Immature natural killer cell (primary cell): ENCODE results near the gene RAPGEF1. TPM values are rescaled to one million over a fixed set of nuclear protein-coding genes. Genes with fewer than 3 reads are reported as not detected.

Source experiments
- DNase-seq, 3 donors: peaks; one replicate each; pipeline ENCODE4 v3.0.0; 2022; ENCODE audit warnings: mixed read lengths in 1 of 3
- H3K27ac Mint-ChIP-seq, 6 donors: one replicate each; pipeline ENCODE4 v1.8.0; 2020; ENCODE audit warnings: mixed read lengths in 6 of 6, mild to moderate bottlenecking in 5 of 6, inconsistent platforms in 4 of 6, moderate library complexity in 3 of 6
- H3K27me3 Mint-ChIP-seq, 3 donors: one replicate each; pipeline ENCODE4 v1.8.0; 2020 to 2021; ENCODE audit warnings: low read depth in 3 of 3, mild to moderate bottlenecking in 3 of 3, mixed read lengths in 3 of 3, moderate library complexity in 3 of 3, inconsistent platforms in 1 of 3
- H3K36me3 Mint-ChIP-seq, 3 donors: one replicate each; pipeline ENCODE4 v1.8.0; 2020; ENCODE audit warnings: mixed read lengths in 3 of 3, inconsistent platforms in 2 of 3, mild to moderate bottlenecking in 2 of 3
- H3K4me1 Mint-ChIP-seq, 2 donors: one replicate each; pipeline ENCODE4 v1.8.0; 2020; ENCODE audit warnings: inconsistent platforms in 2 of 2, mild to moderate bottlenecking in 2 of 2, mixed read lengths in 2 of 2, moderate library complexity in 1 of 2
- H3K4me3 Mint-ChIP-seq, 5 donors: one replicate each; pipeline ENCODE4 v1.8.0; 2020; ENCODE audit warnings: mild to moderate bottlenecking in 5 of 5, mixed read lengths in 5 of 5, inconsistent platforms in 3 of 5, moderate library complexity in 3 of 5
- H3K9me3 Mint-ChIP-seq, 6 donors: one replicate each; pipeline ENCODE4 v1.8.0; 2020; ENCODE audit warnings: mild to moderate bottlenecking in 6 of 6, mixed read lengths in 6 of 6, inconsistent platforms in 4 of 6, moderate library complexity in 3 of 6
- polyA plus RNA-seq, 3 donors: library from polyadenylated mRNA; unstranded; fragments of 300-500 nt; fragmentation: Illumina TruSeq; gene quantifications; one replicate each; pipeline ENCODE4 v1.2.3, GENCODE V29; 2021

RAPGEF1 gene
- polyA plus RNA-seq, 3 donors from 2014 or later = 1.2 to 15.8 (median 7.4) TPM

DNA sequence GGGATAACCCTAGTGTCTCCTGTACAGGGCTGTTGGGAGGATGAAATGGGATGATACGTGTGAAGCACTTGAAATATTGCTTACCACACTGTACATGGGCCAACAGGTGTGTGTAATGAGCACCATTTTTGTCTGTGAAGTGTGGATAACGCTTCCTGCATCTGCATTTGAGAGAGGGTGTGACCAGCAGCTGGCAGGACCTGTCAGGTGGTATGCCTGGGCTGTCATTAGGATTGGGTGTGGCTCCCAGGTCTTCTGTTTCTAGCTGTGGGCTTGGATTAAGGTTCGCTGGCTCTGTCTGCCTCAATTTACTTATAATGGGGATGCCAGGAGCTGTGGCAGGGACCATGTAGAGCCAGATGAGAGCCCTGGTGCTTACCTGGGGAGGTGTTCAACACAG is 120.2 kb downstream of the RAPGEF1 start:
- Mint-ChIP-seq H3K27ac (peak overlapping the region; percentile 61 to 99 (median 95)), H3K4me3 (no peak overlapping the region), H3K36me3 (peaks cover 27 to 68% (median 31%) of the 10 kb centered on the region in 3 donors), H3K27me3 (peaks cover 0 to 20% (median 12%) of the 10 kb centered on the region in 3 donors), H3K9me3 (no peaks in the 10 kb centered on the region), H3K4me1 (peaks cover 59 to 65% of the 10 kb centered on the region in 2 donors)
- DNase-seq = no peak

DNA sequence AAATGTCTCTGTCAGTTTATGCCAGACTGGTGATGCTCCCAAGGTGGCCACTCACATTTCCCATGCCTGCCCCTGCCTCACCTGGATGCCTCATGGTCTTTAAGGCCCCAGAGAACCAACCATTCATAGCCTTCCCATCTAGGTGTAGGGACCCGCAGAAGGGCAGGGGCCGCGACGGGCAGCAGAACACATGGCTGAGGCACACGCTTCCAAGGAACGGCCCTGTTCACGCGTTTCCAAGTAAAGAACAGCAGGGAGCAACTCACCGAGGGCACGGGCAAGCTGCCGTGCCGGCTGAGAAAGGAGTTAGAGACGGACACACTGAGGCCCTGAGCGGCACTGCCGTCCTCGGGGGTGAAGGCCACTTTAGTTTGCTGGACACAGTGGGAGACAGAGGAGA is 121.1 kb downstream of the RAPGEF1 start:
- no peak for DNase-seq
- Mint-ChIP-seq H3K4me1 (peaks cover 51 to 56% of the 10 kb centered on the region in 2 donors), H3K9me3 (no peaks in the 10 kb centered on the region), H3K4me3 (peak overlapping the region in 1 of 5 donors; percentile 57), H3K27ac (peak overlapping the region in 5 of 6 donors; percentile 50 to 83 (median 61)), H3K36me3 (peaks cover 28 to 67% (median 31%) of the 10 kb centered on the region in 3 donors), H3K27me3 (peaks cover 0 to 16% (median 12%) of the 10 kb centered on the region in 3 donors)

DNA sequence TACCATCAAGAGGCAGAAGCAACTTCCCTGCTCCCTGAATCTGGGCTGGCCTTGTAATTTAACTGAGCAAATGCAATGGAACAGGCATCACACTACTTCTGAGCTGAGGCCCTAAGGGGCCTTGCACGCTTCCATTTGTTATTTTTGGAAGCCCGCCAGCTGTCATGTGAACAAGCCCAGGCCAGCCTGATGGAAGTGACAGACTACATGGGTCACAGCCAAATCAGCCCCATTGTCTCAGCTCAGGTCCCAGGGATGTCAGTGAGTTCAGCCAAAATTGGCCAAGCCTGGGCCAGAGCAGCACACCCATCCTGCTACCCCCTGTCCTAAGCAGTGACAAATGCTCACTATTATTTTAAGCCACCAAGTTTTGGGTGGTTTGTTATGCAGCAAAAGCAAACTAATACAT is 121.8 kb downstream of the RAPGEF1 start:
- peak overlapping the region in 5 of 6 donors; percentile 24 to 83 (median 60) for H3K27ac Mint-ChIP-seq
- H3K27me3 Mint-ChIP-seq = peaks cover 4 to 20% (median 13%) of the 10 kb centered on the region in 3 donors
- H3K36me3 Mint-ChIP-seq = peaks cover 31 to 65% (median 32%) of the 10 kb centered on the region in 3 donors
- no peaks in the 10 kb centered on the region for H3K9me3 Mint-ChIP-seq
- no peak overlapping the region for H3K4me3 Mint-ChIP-seq
- H3K4me1 Mint-ChIP-seq = peaks cover 46 to 56% of the 10 kb centered on the region in 2 donors
- DNase-seq = no peak

DNA sequence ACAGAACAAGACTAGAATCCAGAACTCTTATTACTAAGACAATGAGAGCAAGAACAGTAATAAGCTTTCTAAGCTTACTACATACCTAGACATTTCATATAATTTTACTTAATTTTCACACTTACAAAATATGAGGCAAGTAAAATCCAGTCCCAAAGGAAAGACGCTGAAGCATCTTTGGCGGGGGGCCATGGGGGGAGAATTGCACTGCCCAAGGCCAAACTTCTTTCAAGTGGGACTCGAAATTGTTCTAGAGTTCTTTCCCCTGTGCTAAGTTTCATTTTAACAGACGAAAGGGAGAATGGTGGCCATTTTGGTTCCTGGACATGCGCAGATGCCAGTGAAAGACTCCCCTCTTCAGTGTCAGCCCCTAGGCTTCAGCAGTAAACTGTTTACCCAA is 122.3 kb downstream of the RAPGEF1 start:
- no peaks in the 10 kb centered on the region for H3K9me3 Mint-ChIP-seq
- H3K27ac Mint-ChIP-seq = peak overlapping the region in 3 of 6 donors; percentile 24 to 58 (median 46)
- peaks cover 31 to 66% (median 36%) of the 10 kb centered on the region in 3 donors for H3K36me3 Mint-ChIP-seq
- H3K27me3 Mint-ChIP-seq = peaks cover 7 to 22% (median 12%) of the 10 kb centered on the region in 3 donors
- H3K4me3 Mint-ChIP-seq = no peak overlapping the region
- peaks cover 42 to 58% of the 10 kb centered on the region in 2 donors for H3K4me1 Mint-ChIP-seq
- no peak for DNase-seq

DNA sequence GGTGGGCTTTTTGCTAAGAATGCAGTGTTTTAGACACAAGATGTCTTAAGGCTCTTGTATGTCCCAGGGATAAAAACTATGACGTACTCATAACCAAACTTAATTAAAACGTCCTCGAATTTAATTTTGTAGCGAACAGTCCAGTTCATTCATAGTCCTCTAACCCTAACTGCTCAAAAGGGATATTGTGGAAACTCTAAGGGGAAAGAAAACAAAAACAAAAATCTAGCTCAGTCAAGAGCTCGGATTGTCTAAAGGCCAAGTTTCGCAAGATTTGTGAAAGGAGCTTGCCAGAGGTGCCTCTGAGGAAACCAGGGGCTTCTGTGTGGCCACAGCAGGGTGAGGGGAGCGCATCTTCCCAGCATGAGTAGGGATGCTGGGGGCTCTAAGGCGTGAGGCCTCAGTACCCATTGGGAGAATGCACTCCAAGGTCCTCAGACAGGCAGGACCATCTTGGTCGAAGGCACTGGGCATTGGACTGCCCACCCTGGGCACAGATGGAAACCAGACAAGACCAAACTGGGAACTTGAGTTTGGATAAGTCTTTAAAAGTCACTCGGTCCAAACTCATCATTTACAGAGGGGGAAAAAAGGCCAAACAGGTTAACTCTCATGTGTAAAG is 122.8 kb downstream of the RAPGEF1 start:
- no peak for DNase-seq
- Mint-ChIP-seq H3K9me3 (no peaks in the 10 kb centered on the region), H3K27ac (peak overlapping the region; percentile 25 to 76 (median 44)), H3K36me3 (peaks cover 29 to 62% (median 37%) of the 10 kb centered on the region in 3 donors), H3K4me1 (peaks cover 37 to 56% of the 10 kb centered on the region in 2 donors), H3K27me3 (peaks cover 9 to 21% (median 10%) of the 10 kb centered on the region in 3 donors), H3K4me3 (no peak overlapping the region)

DNA sequence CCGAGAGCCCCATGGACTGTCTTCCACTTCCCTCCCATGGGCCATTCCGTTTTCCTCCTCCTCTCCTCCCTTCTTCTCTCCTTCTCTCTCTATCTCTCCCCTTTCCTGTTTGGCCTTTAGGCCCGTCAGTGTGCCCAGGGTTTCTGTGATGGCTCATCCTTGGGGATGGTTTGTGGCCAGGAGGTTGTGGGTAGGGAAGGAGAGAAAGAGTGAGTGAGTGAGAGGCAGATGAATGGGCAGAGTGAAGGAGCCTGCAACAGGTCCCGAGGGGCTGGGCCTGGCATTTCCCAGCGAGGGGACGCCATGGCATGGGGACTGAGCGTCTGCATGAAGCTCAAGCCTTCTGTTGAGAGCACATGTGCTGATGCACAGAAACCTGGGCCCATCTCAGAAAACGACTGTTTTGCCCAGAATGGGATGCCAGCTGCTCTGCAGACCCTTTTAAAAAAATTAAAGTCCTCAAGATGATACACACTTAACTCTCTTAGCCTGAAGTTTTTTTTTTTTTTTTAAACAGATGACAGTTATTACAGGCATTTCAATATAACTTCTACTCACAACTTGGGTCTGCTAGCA is 125.4 kb downstream of the RAPGEF1 start:
- DNase-seq = no peak
- Mint-ChIP-seq H3K4me3 (no peak overlapping the region), H3K4me1 (peaks cover 20 to 50% of the 10 kb centered on the region in 2 donors), H3K9me3 (no peaks in the 10 kb centered on the region), H3K27me3 (peaks cover 9 to 11% (median 9%) of the 10 kb centered on the region in 3 donors), H3K27ac (peak overlapping the region in 3 of 6 donors; percentile 26 to 73 (median 61)), H3K36me3 (peaks cover 18 to 56% (median 37%) of the 10 kb centered on the region in 3 donors)

DNA sequence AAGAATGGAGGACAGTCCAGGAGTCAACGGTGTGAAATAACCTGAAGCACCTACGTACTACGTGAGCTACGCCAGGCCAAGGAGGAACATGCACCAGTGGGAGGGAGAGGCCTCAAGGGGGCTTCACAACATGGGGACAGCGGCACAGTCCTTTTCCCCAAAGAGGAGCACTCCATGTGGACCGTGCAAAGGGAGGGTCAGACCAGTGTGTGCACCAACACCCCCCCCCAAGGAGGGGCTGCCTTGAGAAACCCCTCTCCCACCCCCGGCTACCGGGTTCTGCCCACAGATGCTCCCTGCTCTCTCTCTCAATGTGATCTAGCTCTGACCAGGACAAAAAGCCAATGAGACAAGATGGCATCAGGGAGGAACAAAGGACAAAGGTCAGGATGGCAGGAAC is 126.0 kb downstream of the RAPGEF1 start:
- Mint-ChIP-seq H3K9me3 (no peaks in the 10 kb centered on the region), H3K4me3 (no peak overlapping the region), H3K36me3 (peaks cover 18 to 56% (median 36%) of the 10 kb centered on the region in 3 donors), H3K27me3 (peaks cover 9 to 15% (median 10%) of the 10 kb centered on the region in 3 donors), H3K27ac (peak overlapping the region in 1 of 6 donors; percentile 61), H3K4me1 (peaks cover 19 to 49% of the 10 kb centered on the region in 2 donors)
- DNase-seq = no peak

DNA sequence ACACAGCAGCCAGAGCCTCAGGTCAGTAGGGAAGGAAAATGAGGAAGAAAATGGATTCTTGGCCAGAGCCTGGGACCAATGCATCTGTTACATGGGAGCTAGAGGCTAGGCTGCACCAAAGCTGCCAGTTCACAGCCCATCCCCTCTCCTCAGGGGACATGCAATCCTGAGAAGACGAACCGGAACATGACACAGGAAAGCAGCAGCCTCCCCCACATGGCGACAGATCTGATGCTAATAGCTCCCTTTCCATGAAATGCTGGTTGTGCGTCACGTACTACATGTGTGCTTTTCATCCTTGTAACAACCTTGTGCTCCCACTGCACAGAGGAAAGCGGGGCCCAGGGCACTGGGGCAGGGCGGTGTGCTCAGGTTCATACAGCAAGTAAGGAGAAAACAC is 127.0 kb downstream of the RAPGEF1 start:
- peak overlapping the region in 3 of 6 donors; percentile 53 to 67 (median 61) for H3K27ac Mint-ChIP-seq
- peaks cover 9 to 13% (median 12%) of the 10 kb centered on the region in 3 donors for H3K27me3 Mint-ChIP-seq
- no peaks in the 10 kb centered on the region for H3K9me3 Mint-ChIP-seq

DNA sequence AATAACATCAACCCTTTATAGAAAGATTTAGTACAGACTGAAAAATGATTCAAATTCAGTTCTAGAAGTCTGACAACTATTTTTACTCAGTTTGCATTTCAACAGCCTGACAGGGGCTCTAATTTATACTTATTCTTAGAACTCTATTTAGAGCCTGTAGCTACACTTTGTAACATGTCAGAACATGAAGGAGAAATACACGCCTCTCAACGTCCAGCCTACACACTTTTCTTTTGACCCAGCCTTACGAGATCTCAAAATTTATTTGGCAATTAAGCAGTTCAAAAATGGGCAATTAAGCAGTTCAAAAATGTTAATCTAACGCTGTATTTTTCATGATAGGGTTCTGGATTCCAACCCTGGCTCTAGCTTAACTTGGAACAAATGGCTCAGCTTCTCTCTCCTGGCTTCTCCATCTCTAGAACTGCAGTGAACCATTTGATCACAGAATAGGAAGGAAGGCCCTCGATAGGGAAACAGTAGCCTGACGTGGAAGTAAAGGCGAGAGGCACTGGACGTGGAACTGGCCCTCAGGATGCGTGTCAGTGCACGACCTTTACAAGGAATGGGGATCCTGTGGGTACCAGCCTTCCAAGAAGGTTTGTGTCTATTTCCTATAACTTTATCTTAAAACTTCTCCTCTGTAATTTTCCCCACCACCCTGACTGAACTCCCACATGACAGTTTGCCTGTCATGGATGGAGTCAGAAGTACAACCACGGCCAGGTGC is 128.1 kb downstream of the RAPGEF1 start:
- H3K27ac Mint-ChIP-seq = peak overlapping the region in 4 of 6 donors; percentile 10 to 68 (median 24)
- H3K4me1 Mint-ChIP-seq = peaks cover 12 to 36% of the 10 kb centered on the region in 2 donors
- H3K36me3 Mint-ChIP-seq = peaks cover 16 to 56% (median 28%) of the 10 kb centered on the region in 3 donors
- H3K4me3 Mint-ChIP-seq = no peak overlapping the region
- no peaks in the 10 kb centered on the region for H3K9me3 Mint-ChIP-seq
- DNase-seq = no peak
- H3K27me3 Mint-ChIP-seq = peaks cover 9 to 16% (median 12%) of the 10 kb centered on the region in 3 donors

More for the DNA sequence above, 127.0 kb downstream of the RAPGEF1 start:
- Mint-ChIP-seq H3K36me3 (peaks cover 18 to 50% (median 30%) of the 10 kb centered on the region in 3 donors), H3K4me3 (peak overlapping the region in 1 of 5 donors; percentile 33), H3K4me1 (peaks cover 11 to 43% of the 10 kb centered on the region in 2 donors)
- DNase-seq = no peak

DNA sequence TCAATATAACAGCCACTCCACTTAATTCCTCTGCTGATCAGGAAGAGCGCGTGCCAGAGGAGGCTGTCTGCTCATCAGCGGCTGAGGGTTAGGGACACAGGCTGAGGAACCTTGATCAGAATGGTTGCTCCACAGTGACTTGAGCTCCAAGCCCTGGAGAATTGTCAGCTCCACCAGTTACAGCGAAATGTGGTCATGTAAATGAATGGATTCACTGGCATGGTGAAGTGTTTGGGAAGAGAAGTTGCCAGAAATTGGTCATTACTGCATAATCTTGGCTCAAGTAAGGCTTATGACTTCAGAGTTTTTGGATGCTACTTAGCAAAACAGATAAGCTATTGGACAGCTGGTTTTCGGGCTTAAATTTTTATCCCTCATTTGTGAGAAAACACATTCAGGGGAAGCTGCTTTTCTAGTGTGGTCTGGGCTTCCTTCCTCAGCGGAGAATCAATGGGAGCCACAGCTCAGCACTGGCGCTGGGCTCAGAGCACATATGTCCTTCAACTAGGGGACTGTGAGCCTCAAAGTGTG is 129.6 kb downstream of the RAPGEF1 start:
- H3K27me3 Mint-ChIP-seq = peaks cover 9 to 14% (median 10%) of the 10 kb centered on the region in 3 donors
- peaks cover 12 to 42% of the 10 kb centered on the region in 2 donors for H3K4me1 Mint-ChIP-seq
- peaks cover 7 to 54% (median 19%) of the 10 kb centered on the region in 3 donors for H3K36me3 Mint-ChIP-seq
- H3K27ac Mint-ChIP-seq = peak overlapping the region in 4 of 6 donors; percentile 48 to 68 (median 62)
- H3K9me3 Mint-ChIP-seq = no peaks in the 10 kb centered on the region
- DNase-seq = no peak
- H3K4me3 Mint-ChIP-seq = no peak overlapping the region

DNA sequence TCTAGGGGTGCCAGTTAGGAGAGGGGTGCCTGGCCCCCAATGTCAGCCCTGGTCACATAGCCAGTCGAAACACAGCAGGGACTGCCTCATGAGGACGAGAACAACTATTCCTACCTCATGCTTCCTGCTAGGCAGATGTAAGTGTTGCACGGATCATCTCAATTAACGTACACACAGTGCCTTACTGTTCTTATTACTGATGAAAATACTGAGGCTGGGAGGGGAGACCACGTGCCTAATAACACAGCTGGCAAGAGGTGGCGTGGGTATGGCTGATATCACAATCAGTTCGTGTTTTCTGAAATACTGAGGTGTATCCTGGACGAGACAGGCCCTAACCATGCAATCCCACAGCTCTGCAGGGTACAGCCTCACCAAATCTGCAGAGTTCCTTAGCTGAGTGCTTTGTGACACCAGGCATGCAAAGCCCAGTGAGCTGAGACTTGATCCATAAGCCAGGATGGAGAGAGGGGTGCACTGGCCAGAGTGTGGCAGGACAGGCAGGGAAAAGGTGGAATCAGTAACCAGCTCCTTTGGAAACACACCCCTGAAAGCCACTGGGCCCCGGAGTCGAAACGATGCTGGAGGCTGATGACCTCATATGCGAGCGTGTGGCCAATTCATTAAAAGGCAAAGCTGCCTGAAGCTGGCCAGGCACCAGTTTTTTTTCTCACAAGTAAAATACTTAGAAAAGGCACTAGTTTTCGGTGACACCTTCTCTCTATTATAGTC is 130.6 kb downstream of the RAPGEF1 start:
- H3K36me3 Mint-ChIP-seq = peaks cover 4 to 59% (median 19%) of the 10 kb centered on the region in 3 donors
- no peak for DNase-seq
- peaks cover 9 to 19% (median 10%) of the 10 kb centered on the region in 3 donors for H3K27me3 Mint-ChIP-seq
- peaks cover 12 to 49% of the 10 kb centered on the region in 2 donors for H3K4me1 Mint-ChIP-seq
- no peaks in the 10 kb centered on the region for H3K9me3 Mint-ChIP-seq
- no peak overlapping the region for H3K4me3 Mint-ChIP-seq
- peak overlapping the region in 3 of 6 donors; percentile 41 to 68 (median 65) for H3K27ac Mint-ChIP-seq

DNA sequence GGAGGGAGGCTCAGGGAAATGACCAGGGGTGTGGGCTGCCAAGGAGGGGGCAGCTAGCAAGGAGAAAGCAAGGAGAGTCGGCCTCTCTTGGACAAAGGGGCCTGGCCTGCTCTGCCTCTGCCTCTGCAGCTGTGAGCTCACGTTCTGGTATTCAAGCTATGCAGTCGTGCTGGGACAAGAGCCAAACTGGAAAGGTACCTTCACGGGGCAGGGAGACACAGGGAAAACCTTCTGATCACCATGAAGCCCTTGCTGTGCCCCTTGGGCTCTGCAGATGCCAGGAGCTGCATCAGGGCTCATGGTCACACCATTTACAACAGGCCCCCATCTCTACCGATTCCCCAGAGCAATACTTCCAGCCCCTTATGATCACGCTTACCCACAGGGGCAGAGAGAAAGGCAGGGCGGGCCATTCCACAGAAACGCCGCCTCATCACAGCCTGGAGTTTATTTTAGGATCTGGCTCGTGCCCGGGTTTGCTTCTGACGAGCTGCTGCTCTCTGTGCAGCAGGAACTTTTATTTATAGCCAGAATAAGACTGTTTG is 131.3 kb downstream of the RAPGEF1 start:
- Mint-ChIP-seq H3K36me3 (peaks cover 4 to 61% (median 19%) of the 10 kb centered on the region in 3 donors), H3K27ac (peak overlapping the region in 3 of 6 donors; percentile 41 to 67 (median 66))

More for the DNA sequence above, 131.3 kb downstream of the RAPGEF1 start:
- Mint-ChIP-seq H3K4me3 (no peak overlapping the region), H3K9me3 (no peaks in the 10 kb centered on the region), H3K27me3 (peaks cover 9 to 16% (median 12%) of the 10 kb centered on the region in 3 donors), H3K4me1 (peaks cover 12 to 47% of the 10 kb centered on the region in 2 donors)
- DNase-seq = no peak
